Measurements from ENCODE around the gene EFNA2. TPM values are rescaled to one million over a fixed set of nuclear protein-coding genes. Genes with fewer than 3 reads are reported as not detected.

EFNA2 gene
- total RNA-seq, 2 donors from 2014 or later = not detected

GRCh38 chr19:1292419-1293151 is 6.9 kb downstream of the EFNA2 start:
- DNase-seq (no peak), ATAC-seq (no peak)
- peaks cover 9% of the 10 kb centered on the region for H3K27me3 Mint-ChIP-seq
- H3K4me3 Mint-ChIP-seq = no peak overlapping the region
- H3K27ac Mint-ChIP-seq = no peak overlapping the region
- H3K9me3 ChIP-seq (ENCODE audit: control insufficient read depth, low read length, poor library complexity, severe bottlenecking) = no peaks in the 10 kb centered on the region
- H3K36me3 Mint-ChIP-seq (ENCODE audit: low read depth) = peaks cover 3% of the 10 kb centered on the region
- peaks cover 6% of the 10 kb centered on the region for H3K4me1 Mint-ChIP-seq

- Mint-ChIP-seq H3K4me3 (no peak overlapping the region), H3K27me3 (peaks cover 9% of the 10 kb centered on the region), H3K36me3 (ENCODE audit: low read depth) (peaks cover 3% of the 10 kb centered on the region), H3K4me1 (peaks cover 6% of the 10 kb centered on the region), H3K27ac (no peak overlapping the region)
- ATAC-seq (no peak), DNase-seq (no peak)
- H3K9me3 ChIP-seq (ENCODE audit: control insufficient read depth, low read length, poor library complexity, severe bottlenecking) = no peaks in the 10 kb centered on the region
Observed at GRCh38 chr19:1293782-1294604, 8.3 kb downstream of the EFNA2 start.

- peaks cover 6% of the 10 kb centered on the region for H3K4me1 Mint-ChIP-seq
- H3K4me3 Mint-ChIP-seq = peak overlapping the region; percentile 36
- no peak for ATAC-seq
- no peak for DNase-seq
- H3K36me3 Mint-ChIP-seq (ENCODE audit: low read depth) = peaks cover 3% of the 10 kb centered on the region
- no peak overlapping the region for H3K27ac Mint-ChIP-seq
- H3K9me3 ChIP-seq (ENCODE audit: control insufficient read depth, low read length, poor library complexity, severe bottlenecking) = no peaks in the 10 kb centered on the region
- H3K27me3 Mint-ChIP-seq = peaks cover 9% of the 10 kb centered on the region
Observed at GRCh38 chr19:1294688-1295087, 9.0 kb downstream of the EFNA2 start.

- Mint-ChIP-seq H3K4me1 (peaks cover 6% of the 10 kb centered on the region), H3K36me3 (ENCODE audit: low read depth) (peaks cover 3% of the 10 kb centered on the region), H3K27ac (no peak overlapping the region), H3K27me3 (peaks cover 9% of the 10 kb centered on the region), H3K4me3 (peak overlapping the region; percentile 36)
- peak in 2 of 3 donors; percentile 40 to 52 for DNase-seq
- H3K9me3 ChIP-seq (ENCODE audit: control insufficient read depth, low read length, poor library complexity, severe bottlenecking) = no peaks in the 10 kb centered on the region
- peak; percentile 64 for ATAC-seq
Observed at GRCh38 chr19:1295169-1296012, 9.7 kb downstream of the EFNA2 start.

- no peak for DNase-seq
- ATAC-seq = no peak
- Mint-ChIP-seq H3K4me1 (peaks cover 6% of the 10 kb centered on the region), H3K27me3 (peaks cover 9% of the 10 kb centered on the region), H3K4me3 (no peak overlapping the region), H3K27ac (no peak overlapping the region), H3K36me3 (ENCODE audit: low read depth) (peaks cover 3% of the 10 kb centered on the region)
- H3K9me3 ChIP-seq (ENCODE audit: control insufficient read depth, low read length, poor library complexity, severe bottlenecking) = no peaks in the 10 kb centered on the region
Observed at GRCh38 chr19:1296078-1296477, 10.4 kb downstream of the EFNA2 start.

- no peak overlapping the region for H3K27ac Mint-ChIP-seq
- H3K36me3 Mint-ChIP-seq (ENCODE audit: low read depth) = peaks cover 3% of the 10 kb centered on the region
- DNase-seq (no peak), ATAC-seq (no peak)
- no peak overlapping the region for H3K4me3 Mint-ChIP-seq
- H3K4me1 Mint-ChIP-seq = peaks cover 6% of the 10 kb centered on the region
- no peaks in the 10 kb centered on the region for H3K9me3 ChIP-seq (ENCODE audit: control insufficient read depth, low read length, poor library complexity, severe bottlenecking)
- peaks cover 9% of the 10 kb centered on the region for H3K27me3 Mint-ChIP-seq
Observed at GRCh38 chr19:1296575-1297271, 11.1 kb downstream of the EFNA2 start.

GRCh38 chr19:1298235-1298634 is 12.6 kb downstream of the EFNA2 start:
- H3K27me3 Mint-ChIP-seq = no peaks in the 10 kb centered on the region
- H3K4me1 Mint-ChIP-seq = peaks cover 2% of the 10 kb centered on the region
- peak overlapping the region; percentile 14 for H3K27ac Mint-ChIP-seq
- no peak overlapping the region for H3K4me3 Mint-ChIP-seq
- H3K9me3 ChIP-seq (ENCODE audit: control insufficient read depth, low read length, poor library complexity, severe bottlenecking) = no peaks in the 10 kb centered on the region
- ATAC-seq (no peak), DNase-seq (no peak)
- no peaks in the 10 kb centered on the region for H3K36me3 Mint-ChIP-seq (ENCODE audit: low read depth)

GRCh38 chr19:1299801-1300200 is 14.1 kb downstream of the EFNA2 start:
- DNase-seq = no peak
- Mint-ChIP-seq H3K4me3 (no peak overlapping the region), H3K36me3 (ENCODE audit: low read depth) (no peaks in the 10 kb centered on the region), H3K27me3 (no peaks in the 10 kb centered on the region), H3K27ac (no peak overlapping the region), H3K4me1 (no peaks in the 10 kb centered on the region)
- H3K9me3 ChIP-seq (ENCODE audit: control insufficient read depth, low read length, poor library complexity, severe bottlenecking) = no peaks in the 10 kb centered on the region
- no peak for ATAC-seq

- no peak for DNase-seq
- H3K4me1 Mint-ChIP-seq = no peaks in the 10 kb centered on the region
- no peak overlapping the region for H3K4me3 Mint-ChIP-seq
- no peak for ATAC-seq
- no peaks in the 10 kb centered on the region for H3K36me3 Mint-ChIP-seq (ENCODE audit: low read depth)
- no peaks in the 10 kb centered on the region for H3K9me3 ChIP-seq (ENCODE audit: control insufficient read depth, low read length, poor library complexity, severe bottlenecking)
- no peak overlapping the region for H3K27ac Mint-ChIP-seq
- no peaks in the 10 kb centered on the region for H3K27me3 Mint-ChIP-seq
Observed at GRCh38 chr19:1300744-1301490, 15.2 kb downstream of the EFNA2 start.

GRCh38 chr19:1302533-1303239 is 17.0 kb downstream of the EFNA2 start:
- Mint-ChIP-seq H3K27me3 (no peaks in the 10 kb centered on the region), H3K4me3 (no peak overlapping the region), H3K4me1 (no peaks in the 10 kb centered on the region), H3K27ac (no peak overlapping the region), H3K36me3 (ENCODE audit: low read depth) (no peaks in the 10 kb centered on the region)
- no peaks in the 10 kb centered on the region for H3K9me3 ChIP-seq (ENCODE audit: control insufficient read depth, low read length, poor library complexity, severe bottlenecking)
- DNase-seq (no peak), ATAC-seq (no peak)

GRCh38 chr19:1304197-1304924 is 18.7 kb downstream of the EFNA2 start:
- H3K36me3 Mint-ChIP-seq (ENCODE audit: low read depth) = no peaks in the 10 kb centered on the region
- H3K27ac Mint-ChIP-seq = no peak overlapping the region
- H3K4me3 Mint-ChIP-seq = no peak overlapping the region
- H3K9me3 ChIP-seq (ENCODE audit: control insufficient read depth, low read length, poor library complexity, severe bottlenecking) = no peaks in the 10 kb centered on the region
- H3K27me3 Mint-ChIP-seq = no peaks in the 10 kb centered on the region
- H3K4me1 Mint-ChIP-seq = no peaks in the 10 kb centered on the region
- ATAC-seq (no peak), DNase-seq (no peak)
